Subcutaneous adipose tissue (tissue), 4 donors: Measurements from ENCODE around the gene EYS. TPM values are rescaled to one million over a fixed set of nuclear protein-coding genes. Genes with fewer than 3 reads are reported as not detected.

Experiments
- CTCF ChIP-seq: fragments of 450-650 bp; IDR thresholded peaks from one replicate; pipeline ENCODE4 v1.5.1; 2016; ENCODE audit warnings: low read depth, mild to moderate bottlenecking, control low read depth, antibody characterized with exemption, moderate library complexity
- total RNA-seq, 4 donors: library from RNA; depleted of rRNA; stranded (reverse); fragments of >200 nt; gene quantifications; one replicate each; pipeline ENCODE4 v1.1.0, GENCODE V29; 2016

EYS gene
- total RNA-seq, 4 donors from 2014 or later, result 0.17 to 3.8 (median 0.82) TPM

- no peak for TF ChIP-seq CTCF
These were observed 1700.8 kb downstream of the EYS start for GRCh38 chr6:64006246-64006645.

GRCh38 chr6:64000818-64001491 lies 1706.1 kb downstream of the EYS start:
- no peak for TF ChIP-seq CTCF

GRCh38 chr6:63999613-64000012 lies 1707.4 kb downstream of the EYS start:
- no peak for TF ChIP-seq CTCF

GRCh38 chr6:63998991-63999390 lies 1708.0 kb downstream of the EYS start:
- TF ChIP-seq CTCF, result no peak

- no peak for TF ChIP-seq CTCF
These were observed 1709.3 kb downstream of the EYS start for GRCh38 chr6:63997734-63998133.

- no peak for TF ChIP-seq CTCF
These were observed 1709.8 kb downstream of the EYS start for GRCh38 chr6:63997221-63997620.

GRCh38 chr6:63985223-63985622 lies 1721.8 kb downstream of the EYS start:
- no peak for TF ChIP-seq CTCF
